GM18520 (cell line): ENCODE results near the gene SLC35C1.

ENCODE experiments used
- ATAC-seq: cut with Tn5 transposase; IDR thresholded peaks from one replicate; pipeline ENCODE4 v1.9.1; 2021; ENCODE audit not compliant: unreplicated experiment

Gene SLC35C1

GRCh38 chr11:45804761-45805304 lies at the start of gene SLC35C1:
TSS of gene SLC35C1 (plus strand) at chr11:45805149. CDS start at chr11:45805802, 653 bp downstream.
- ATAC-seq, result peak; percentile 90

DNA sequence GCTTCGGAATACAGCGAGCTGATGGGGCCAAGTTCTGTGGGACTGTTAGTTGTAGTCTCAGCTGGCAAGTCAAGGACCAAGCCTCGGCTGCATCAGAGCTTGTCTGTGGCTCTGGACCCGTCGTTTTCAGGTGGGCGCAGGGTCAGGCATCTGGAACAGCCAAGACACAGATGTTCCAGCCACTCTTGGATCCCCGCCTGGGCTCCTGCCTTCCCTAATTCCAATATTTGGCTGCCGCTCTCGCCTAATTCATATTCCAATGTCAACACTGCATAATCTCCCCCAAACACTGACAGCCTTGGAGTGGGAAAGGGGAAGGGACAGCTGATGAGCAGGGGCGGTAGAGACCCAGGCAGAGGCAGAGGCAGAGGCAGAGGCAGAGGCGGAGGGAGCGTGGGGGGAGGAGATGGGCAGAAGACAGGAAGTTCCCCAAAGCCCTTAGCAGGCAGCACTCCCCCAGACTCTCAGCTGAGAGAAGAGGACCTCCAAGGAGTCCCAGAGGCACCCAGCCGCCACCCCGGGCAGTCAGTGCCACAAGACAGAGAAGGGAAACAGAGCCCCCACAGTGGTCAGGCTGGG lies 49.6 kb upstream of the SLC35C1 start:
- no peak for ATAC-seq

GRCh38 chr11:45756384-45757010 lies 48.5 kb upstream of the SLC35C1 start:
- no peak for ATAC-seq

DNA sequence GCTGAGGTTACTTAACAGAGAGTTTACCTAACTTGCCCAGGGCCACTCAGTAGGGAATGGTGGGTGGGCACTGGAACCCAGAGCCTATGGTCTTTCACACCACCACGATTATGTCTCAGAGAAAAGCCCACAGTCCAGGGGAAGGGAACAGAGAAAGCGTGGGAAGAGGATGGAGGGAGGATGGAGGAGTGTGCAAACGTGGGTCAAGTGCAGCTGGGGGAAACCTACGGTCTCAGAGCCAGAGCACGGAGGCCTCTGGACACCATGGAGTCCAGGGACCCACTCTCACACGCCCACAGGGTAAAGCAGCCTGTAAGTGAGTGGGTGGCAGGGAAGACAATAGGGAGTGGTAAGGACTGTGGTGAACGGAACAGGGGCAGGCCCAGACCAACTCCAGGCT lies 47.3 kb upstream of the SLC35C1 start:
- ATAC-seq, result no peak

DNA sequence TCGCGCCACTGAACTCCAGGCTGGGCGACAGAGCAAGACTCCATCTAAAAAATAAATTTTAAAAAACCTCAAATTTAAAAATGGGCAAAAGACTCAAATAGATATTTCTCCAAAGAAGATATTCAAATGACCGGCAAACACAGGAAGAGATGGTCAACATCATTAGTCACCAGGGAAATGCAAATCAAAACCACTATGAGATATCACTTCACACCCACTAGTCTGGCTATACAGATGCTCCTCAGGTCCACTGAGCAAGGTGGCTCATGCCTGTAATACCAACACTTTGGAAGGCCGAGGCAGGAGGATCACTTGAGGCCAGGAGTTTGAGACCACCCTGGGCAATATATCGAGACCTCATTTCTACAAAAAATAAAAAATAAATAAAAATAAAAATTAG lies 43.3 kb upstream of the SLC35C1 start:
- ATAC-seq, result peak; percentile 55

DNA sequence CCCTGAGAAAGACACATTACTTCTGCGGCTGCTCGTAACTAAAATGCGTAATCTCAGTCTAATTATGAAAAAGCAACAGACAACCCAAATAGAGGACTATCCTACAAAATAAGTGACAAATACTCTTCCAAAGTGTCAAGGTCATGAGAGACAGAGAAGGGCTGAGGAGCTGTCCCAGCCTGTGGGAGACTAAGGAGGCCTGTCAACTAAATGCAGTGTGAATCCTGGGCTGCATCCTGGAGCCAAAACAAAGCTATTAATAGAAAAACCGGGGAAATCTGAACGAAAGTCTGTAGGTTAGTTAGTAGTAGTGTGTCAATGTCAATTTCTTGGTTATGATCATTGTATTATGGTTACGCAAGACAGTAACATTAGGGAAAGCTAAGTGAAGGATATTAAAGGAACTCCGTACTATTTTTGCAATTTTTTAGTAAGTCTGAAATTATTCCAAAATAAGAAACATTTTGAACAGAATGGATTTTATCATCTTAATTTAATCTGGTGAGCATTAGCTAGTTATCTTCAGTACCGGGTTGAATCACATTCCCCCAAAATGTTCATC lies 39.8 kb upstream of the SLC35C1 start:
- ATAC-seq, result no peak

- no peak for ATAC-seq
Measured at GRCh38 chr11:45765836-45766235, 39.1 kb upstream of the SLC35C1 start.

- no peak for ATAC-seq
Measured at GRCh38 chr11:45766469-45766868, 38.5 kb upstream of the SLC35C1 start.

GRCh38 chr11:45768486-45768885 lies 36.5 kb upstream of the SLC35C1 start:
- ATAC-seq, result no peak

DNA sequence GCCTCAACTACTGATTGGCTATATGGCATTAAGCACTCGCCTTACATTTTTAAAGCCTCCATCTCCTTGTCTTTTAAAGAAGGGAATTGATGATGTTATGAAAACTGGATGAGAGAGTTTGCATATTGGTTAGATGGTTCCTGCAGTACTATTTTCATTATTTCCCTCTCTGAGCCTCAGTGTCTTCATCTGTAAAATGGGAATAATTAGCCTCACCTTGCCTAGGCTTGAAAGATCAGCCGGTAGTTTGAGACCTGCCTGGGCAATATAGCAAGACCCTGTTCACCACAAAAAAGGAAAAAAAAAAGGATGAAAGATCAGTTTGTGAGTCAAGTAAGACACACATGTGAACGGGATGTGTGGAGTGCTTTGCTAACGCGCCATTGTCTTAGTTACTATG lies 35.0 kb upstream of the SLC35C1 start:
- ATAC-seq, result no peak

- ATAC-seq, result no peak
Measured at GRCh38 chr11:45771193-45771565, 33.8 kb upstream of the SLC35C1 start.

- peak; percentile 69 for ATAC-seq
Measured at GRCh38 chr11:45771566-45772448, 33.1 kb upstream of the SLC35C1 start.

DNA sequence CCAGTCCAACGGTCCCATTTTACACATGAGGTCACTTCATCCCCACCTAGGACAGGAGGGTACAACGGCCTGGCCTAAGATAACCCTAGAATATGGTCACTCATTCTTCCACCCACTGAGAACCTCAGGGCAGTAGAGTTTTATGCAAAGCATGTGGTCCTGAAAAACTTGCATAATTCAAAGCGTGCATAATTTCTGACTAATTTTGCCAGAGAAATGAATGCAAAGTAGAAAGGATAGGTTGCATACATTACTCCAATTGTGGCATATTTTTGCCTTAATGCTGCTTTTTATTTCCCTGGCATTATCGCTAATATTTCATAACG lies 32.5 kb upstream of the SLC35C1 start:
- no peak for ATAC-seq

DNA sequence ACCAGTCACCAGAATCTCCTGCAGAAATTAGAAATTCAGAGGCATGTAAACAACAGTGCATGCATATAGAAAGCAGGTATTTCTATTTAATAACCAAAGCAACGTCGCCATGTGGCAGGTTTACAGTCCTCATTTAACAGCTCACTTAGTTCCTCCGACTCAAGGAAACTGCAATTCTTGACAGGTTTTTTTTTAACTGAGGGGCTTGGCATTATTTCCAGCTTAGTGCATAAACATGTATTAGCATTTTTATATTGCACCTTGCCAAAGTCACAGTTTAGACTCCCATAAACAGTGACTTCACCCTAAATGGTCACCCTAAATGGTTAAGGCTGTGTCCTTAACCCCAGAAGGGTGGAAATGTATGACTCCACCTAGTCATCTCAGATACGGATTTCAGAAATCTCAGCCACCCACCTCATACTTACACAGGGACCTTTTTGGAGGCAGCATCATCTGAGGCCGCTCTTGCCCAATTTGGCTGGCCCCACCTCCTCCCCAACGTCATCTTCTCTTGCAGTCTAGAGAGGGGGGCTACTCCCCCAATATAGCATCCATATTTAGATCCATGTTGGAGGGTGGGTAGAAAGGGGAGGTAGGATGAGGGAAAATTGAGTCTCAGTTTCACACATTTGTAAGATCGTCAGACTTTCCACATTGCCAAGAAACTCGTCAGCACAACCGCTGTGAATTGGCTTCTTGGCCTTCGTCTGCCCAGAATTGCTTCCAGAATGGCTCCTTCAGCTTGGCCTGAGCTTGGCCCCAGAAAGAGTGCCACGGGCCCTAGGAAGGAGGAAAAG lies 31.8 kb upstream of the SLC35C1 start:
- ATAC-seq, result no peak

DNA sequence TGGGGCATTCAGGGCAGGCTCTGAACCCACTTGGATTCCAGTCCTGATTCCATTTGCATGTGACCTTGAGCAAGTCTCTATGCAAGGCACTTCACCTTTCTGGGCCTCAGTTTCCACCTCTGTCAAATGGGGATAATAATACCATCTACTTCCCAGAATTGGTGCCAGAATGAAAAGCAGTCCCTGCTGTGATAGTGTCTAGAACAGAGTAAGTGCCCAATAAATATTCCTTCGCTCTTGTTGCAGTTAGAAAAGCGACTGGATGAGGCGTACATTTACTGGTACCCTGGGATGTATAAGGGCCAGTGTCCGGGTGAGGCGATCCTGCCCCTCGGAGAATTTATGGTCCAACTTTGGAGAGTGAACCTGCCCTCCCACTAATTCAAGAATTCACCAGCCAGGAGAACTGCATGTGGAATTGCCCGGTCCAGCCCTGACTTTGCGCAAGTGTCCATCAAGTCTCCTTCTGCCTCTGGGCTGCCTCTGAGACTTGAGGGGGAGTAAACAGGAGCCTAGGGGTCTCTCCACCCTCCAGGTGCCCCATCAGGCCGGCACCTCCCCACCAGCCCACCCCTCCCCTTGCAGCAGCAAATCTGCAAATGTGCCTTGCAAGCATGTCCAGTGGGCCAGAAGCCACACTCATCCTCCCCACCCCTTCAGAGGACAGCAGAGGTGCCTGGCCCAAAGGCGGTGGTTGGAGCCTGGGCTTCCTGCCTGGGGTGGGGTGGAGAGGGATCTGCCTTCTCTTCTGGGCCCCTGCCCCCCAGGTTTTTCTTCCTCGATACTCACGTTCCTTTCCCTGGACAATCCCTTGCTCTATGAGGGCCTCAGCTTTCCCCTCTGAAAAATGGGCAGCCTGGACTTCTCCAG lies 30.9 kb upstream of the SLC35C1 start:
- ATAC-seq, result no peak

- no peak for ATAC-seq
Measured at GRCh38 chr11:45774786-45775185, 30.2 kb upstream of the SLC35C1 start.

- no peak for ATAC-seq
Measured at GRCh38 chr11:45777127-45777969, 27.6 kb upstream of the SLC35C1 start.

DNA sequence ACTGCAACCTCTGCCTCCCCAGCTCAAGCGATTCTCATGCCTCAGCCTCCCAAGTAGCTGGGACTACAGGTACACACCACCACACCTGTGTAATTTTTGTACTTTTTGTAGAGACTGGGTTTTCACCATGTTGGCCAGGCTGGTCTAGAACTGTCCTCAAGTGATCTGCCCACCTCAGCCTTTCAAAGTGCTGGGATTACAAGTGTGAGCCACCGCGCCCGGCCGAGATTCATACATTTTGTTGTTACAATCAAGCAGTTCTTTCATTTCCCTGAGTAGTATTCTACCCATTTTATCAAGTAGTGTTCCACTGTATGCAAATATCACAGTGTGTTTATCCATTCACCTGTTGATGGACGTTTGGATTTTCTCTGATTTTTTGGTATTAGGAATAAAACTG lies 26.6 kb upstream of the SLC35C1 start:
- ATAC-seq, result no peak

- no peak for ATAC-seq
Measured at GRCh38 chr11:45779602-45780001, 25.3 kb upstream of the SLC35C1 start.
